Prostate gland (tissue), 2 donors: ENCODE data around the gene SPATA2L.

ENCODE experiments used
- CTCF ChIP-seq, 4 experiments: fragments of 200-600 bp in 2 of 4; fragments of 450-650 bp in 2 of 4; sonication (generic) in 2 of 4; IDR thresholded peaks; 1 replicate in 3 of 4; 2 replicates in 1 of 4; pipeline ENCODE4 v1.5.1; 2016 to 2019; ENCODE audit warnings: antibody characterized with exemption in 4 of 4, mild to moderate bottlenecking in 2 of 4, moderate library complexity in 2 of 4
- POLR2A ChIP-seq: fragments of 450-650 bp; IDR thresholded peaks from one replicate; pipeline ENCODE4 v1.6.1; 2016; ENCODE audit warnings: antibody characterized with exemption, mild to moderate bottlenecking
- POLR2AphosphoS5 ChIP-seq: sonication (generic); formaldehyde crosslinking; IDR thresholded peaks from one replicate; pipeline ENCODE4 v1.6.1; 2017; ENCODE audit warnings: antibody characterized with exemption

- no peak for TF ChIP-seq CTCF (IDR thresholded peaks at IDR 0.05)
- TF ChIP-seq POLR2A: no peak
- TF ChIP-seq POLR2AphosphoS5: no peak
Observed at GRCh38 chr16:89672177-89672941, 29.1 kb downstream of the SPATA2L start.
